ENCODE measurements around the gene ZNF85.
"Not testable (repeated sequence)": the region's sequence is repeated elsewhere in the genome, so short reads cannot be mapped to it uniquely, and the experiment has no call there.

The ZNF85 gene

GRCh38 chr19:20923077-20923871, at the start of gene ZNF85:
TSS of gene ZNF85 (plus strand) at chr19:20923251. CDS start at chr19:20923401, 150 bp downstream.
- peak; percentile 95 for FAIRE-seq

- FAIRE-seq = no peak
Measured at GRCh38 chr19:20879501-20879900, 43.5 kb upstream of the ZNF85 start.

DNA sequence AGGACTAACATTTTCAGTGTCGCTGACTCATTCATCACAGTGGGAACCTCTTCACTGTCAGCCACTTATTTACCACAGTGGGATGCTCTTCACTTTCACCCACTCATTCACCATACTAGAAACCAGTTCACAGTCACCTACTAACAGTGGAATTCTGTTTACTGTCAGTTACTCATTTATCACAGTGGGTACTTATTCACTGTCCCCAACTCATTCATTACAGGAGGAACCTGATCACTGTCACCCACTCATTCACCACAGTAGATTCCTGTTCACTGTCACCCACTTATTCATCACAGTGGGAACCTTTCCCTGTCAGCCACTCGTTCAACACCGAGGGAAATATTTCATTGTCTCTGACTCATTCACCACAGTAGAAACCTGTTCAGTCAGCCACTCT, 10.1 kb upstream of the ZNF85 start:
- no peak for FAIRE-seq

DNA sequence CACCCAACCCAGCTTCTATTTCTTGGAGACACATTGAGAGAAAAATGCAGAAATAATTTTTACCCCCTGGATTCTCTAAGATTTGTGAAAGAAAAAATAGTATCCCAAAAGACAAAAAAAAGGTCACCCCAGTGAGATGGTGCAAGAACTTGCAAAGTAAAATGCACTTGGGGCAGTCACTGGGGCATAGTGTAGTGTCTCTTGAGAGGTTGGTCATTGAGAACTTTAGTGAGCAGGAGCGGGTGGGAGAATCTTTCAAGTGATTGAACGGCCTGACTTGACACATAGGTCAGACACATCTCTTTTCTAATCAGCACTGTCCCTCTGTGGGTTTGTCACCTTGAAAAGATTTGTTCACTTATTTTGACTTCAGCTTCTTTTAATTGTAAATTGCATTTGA, 2.4 kb downstream of the ZNF85 start:
- FAIRE-seq = no peak

DNA sequence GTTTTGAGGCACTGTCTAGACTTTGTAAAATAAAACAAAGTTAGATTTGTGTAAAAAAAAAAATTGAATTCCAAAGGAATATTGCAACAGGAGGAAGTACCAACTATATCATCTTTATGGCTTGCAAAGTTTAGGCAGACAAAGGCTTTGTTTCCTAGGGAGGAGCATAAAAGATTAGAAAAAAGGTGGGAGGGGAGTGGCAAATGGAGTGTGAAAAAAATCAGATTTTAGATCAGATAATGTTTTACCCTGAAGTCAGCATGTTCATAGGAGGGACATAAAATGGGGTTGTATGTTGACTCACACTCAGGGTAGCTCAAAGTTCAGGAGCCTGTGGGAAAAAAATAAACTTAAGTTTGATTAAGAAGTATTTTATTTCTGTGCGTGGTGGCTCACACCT, 3.7 kb downstream of the ZNF85 start:
- FAIRE-seq = no peak

DNA sequence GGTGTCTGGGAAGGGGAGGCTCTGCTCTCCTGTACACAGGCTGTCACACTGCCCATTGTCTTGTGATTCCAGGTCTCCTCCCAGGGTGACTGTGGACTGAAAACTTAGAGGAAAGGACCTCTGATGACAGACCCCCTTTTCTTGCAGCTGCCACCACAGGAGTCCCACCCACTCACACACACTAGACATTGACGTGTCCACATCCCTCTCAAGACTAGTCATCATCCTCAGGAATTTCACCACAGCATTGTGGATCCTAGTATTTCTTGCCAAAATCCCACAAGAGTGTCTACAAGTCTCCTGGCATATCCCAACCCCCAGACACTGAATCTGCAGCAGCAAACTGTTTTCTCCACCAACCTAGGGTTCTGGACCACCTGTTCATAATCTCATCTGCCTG, 5.3 kb downstream of the ZNF85 start:
- no peak for FAIRE-seq

DNA sequence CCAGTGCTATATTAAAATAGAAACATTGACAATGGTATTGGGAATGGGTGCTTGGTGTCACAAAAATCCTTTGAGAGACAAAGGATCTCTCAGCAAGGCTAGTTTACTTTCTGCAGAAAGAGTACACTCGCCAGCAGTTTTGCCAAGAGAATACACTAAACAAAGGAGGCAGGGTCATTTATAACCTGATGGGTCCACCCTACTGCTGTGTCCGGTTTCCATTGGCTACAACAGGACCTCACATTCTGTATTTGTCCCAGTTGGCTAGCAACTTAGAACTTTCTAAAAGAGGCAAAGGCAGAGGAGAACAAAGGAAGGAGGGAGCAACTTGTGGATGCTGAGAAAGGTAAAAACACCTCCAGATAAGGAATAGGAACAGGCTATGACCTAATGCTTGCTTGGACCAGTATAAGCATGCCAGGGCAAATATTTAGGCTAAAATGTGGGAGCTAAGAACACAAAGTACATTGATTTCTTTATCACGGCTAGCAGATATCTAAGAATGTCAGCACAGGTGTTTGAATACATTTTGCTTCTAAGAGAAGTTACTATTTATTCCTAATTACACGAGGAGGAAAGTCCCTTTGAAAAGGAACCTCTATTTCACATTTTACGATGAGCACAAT, 13.4 kb downstream of the ZNF85 start:
- FAIRE-seq = not testable (repeated sequence)

- FAIRE-seq = not testable (repeated sequence)
Measured at GRCh38 chr19:20952561-20953095, 29.6 kb downstream of the ZNF85 start.

GRCh38 chr19:20964798-20965197, 41.7 kb downstream of the ZNF85 start:
- no peak for FAIRE-seq

DNA sequence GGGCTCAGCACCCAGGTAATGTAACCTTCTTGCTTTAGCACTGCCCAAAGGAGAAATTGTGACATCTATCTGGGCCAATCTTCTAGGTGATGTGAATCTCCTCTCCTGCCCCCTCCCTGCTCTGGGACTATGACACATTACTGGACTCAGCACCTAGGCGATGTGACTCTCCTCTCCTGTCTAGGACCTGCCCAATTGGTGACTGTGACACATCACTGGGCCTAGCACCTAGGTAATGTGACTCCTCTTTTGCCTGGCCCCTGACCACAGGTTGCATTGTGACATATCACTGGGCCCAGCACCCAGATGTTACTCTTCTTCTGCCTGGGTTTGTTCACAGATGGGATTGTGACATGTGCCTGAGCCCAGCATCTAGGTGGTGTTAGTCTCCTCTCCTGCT, 45.0 kb downstream of the ZNF85 start:
- FAIRE-seq = no peak

DNA sequence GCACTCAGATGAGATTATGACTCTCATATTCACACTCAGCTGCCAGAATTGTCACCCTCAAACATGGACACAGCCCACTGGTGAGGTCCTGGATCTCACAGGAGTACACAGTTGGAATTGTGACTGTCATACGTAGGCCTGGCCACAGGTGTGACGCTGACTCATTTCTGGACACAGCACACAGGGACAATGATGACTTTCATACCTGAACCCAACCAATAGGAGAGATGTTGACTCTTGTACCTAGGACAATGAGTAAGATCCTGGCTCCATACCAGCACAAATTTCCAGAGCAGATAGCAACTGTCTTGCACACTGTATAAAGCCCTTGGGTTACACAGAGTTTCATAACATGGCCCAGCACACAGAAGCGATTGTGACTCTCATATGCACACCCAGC, 46.4 kb downstream of the ZNF85 start:
- FAIRE-seq = no peak

GRCh38 chr19:20969898-20970297, 46.8 kb downstream of the ZNF85 start:
- FAIRE-seq = no peak

DNA sequence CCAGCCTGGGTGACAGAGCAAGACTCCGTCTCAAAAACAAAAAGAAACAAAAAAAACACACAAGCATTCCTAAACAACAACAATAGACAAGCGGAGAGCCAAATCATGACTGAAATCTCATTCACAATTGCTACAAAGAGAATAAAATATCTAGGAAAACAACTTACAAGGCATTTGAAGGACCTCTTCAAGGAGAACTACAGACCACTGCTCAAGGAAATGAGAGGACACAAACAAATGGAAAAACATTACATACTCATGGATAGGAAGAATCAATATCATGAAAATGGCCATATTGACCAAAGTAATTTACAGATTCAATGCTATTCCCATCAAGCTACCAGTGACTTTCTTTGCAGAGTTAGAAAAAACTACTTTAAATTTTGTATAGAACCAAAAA, 69.7 kb downstream of the ZNF85 start:
- FAIRE-seq = not testable (repeated sequence)

GRCh38 chr19:20999731-21000352, 76.8 kb downstream of the ZNF85 start:
- FAIRE-seq = no peak

All from G401.6 (cell line).